ENCODE data around the gene NOTCH1. TPM values are rescaled to one million over a fixed set of nuclear protein-coding genes. Genes with fewer than 3 reads are reported as not detected.
A peak's percentile ranks its signal among the peaks of the same experiment; 100 is the strongest.

NOTCH1 gene
- total and polyA plus RNA-seq, 7 experiments from 2014 or later = 1.9 to 92.9 (median 52.0) TPM

GRCh38 chr9:136543280-136543679 lies 2.6 kb downstream of the NOTCH1 start:
- ATAC-seq (no peak), DNase-seq (peak in 5 of 9 donors; percentile 18 to 50 (median 42))
- Mint-ChIP-seq H3K27me3 (no peaks in the 10 kb centered on the region), H3K4me1 (peaks cover 19 to 66% (median 46%) of the 10 kb centered on the region in 7 donors), H3K4me3 (peak overlapping the region; percentile 78 to 95 (median 88)), H3K36me3 (peaks cover 0 to 8% (median 0%) of the 10 kb centered on the region in 5 donors), H3K9me3 (no peaks in the 10 kb centered on the region), H3K27ac (peak overlapping the region in 6 of 9 donors; percentile 58 to 83 (median 70))
- ChIA-PET CTCF (no interaction called here), POLR2A (interaction anchor here (1.2 kb wide), 1 partner anchor 10 kb away, joined by 8 read pairs; no protein-coding TSS in a partner anchor)
- Histone ChIP-seq H3K4me3 (ENCODE audit: low read length) (no peak overlapping the region), H3K4me1 (ENCODE audit: control insufficient read depth in 2 of 2, insufficient read depth in 2 of 2, low read length in 2 of 2) (peaks cover 44 to 53% of the 10 kb centered on the region in 2 donors), H3K36me3 (ENCODE audit: control insufficient read depth in 2 of 3, insufficient read depth in 3 of 3, low read length in 3 of 3) (peaks cover 0 to 20% (median 0%) of the 10 kb centered on the region in 3 experiments), H3K27ac (ENCODE audit: low read depth, low read length) (no peak overlapping the region), H3K9me3 (ENCODE audit: control insufficient read depth in 2 of 3, low read length in 3 of 3) (no peaks in the 10 kb centered on the region), H3K27me3 (ENCODE audit: control insufficient read depth in 2 of 2, insufficient read depth in 2 of 2, low read length in 2 of 2) (no peaks in the 10 kb centered on the region)
- intact Hi-C loops (cut with micrococcal nuclease) = loop anchor here in 1 of 2 donors (10.0 kb wide), 2 partner anchors 138 to 298 kb away; partner anchors contain the start of genes QSOX2 and SNAPC4

- H3K4me3 Mint-ChIP-seq = peak overlapping the region in 9 of 10 donors; percentile 78 to 95 (median 88)
- H3K36me3 Mint-ChIP-seq = peaks cover 0 to 8% (median 0%) of the 10 kb centered on the region in 5 donors
- no peaks in the 10 kb centered on the region for H3K9me3 ChIP-seq (ENCODE audit: control insufficient read depth in 2 of 3, low read length in 3 of 3)
- H3K4me1 Mint-ChIP-seq = peaks cover 19 to 72% (median 49%) of the 10 kb centered on the region in 7 donors
- H3K27me3 ChIP-seq (ENCODE audit: control insufficient read depth in 2 of 2, insufficient read depth in 2 of 2, low read length in 2 of 2) = no peaks in the 10 kb centered on the region
- no peak for ATAC-seq
- no peak overlapping the region for H3K27ac ChIP-seq (ENCODE audit: low read depth, low read length)
- intact Hi-C loops (cut with micrococcal nuclease) = loop anchor here in 1 of 2 donors (10.0 kb wide), 2 partner anchors 138 to 298 kb away; partner anchors contain the start of genes QSOX2 and SNAPC4
- H3K27ac Mint-ChIP-seq = peak overlapping the region in 6 of 9 donors; percentile 56 to 83 (median 63)
- no peak overlapping the region for H3K4me3 ChIP-seq (ENCODE audit: low read length)
- POLR2A ChIA-PET = interaction anchor here (0.9 kb wide), 1 partner anchor 10 kb away, joined by 4 read pairs; no protein-coding TSS in a partner anchor
- no peaks in the 10 kb centered on the region for H3K27me3 Mint-ChIP-seq
- H3K9me3 Mint-ChIP-seq = no peaks in the 10 kb centered on the region
- CTCF ChIA-PET = no interaction called here
- H3K36me3 ChIP-seq (ENCODE audit: control insufficient read depth in 2 of 3, insufficient read depth in 3 of 3, low read length in 3 of 3) = peaks cover 0 to 20% (median 0%) of the 10 kb centered on the region in 3 experiments
- DNase-seq = no peak
- H3K4me1 ChIP-seq (ENCODE audit: control insufficient read depth in 2 of 2, insufficient read depth in 2 of 2, low read length in 2 of 2) = peaks cover 52 to 61% of the 10 kb centered on the region in 2 donors
These were observed 3.4 kb downstream of the NOTCH1 start for GRCh38 chr9:136542241-136543040.

GRCh38 chr9:136541709-136542108 lies 4.1 kb downstream of the NOTCH1 start:
- Histone ChIP-seq H3K4me3 (ENCODE audit: low read length) (no peak overlapping the region), H3K27me3 (ENCODE audit: control insufficient read depth in 2 of 2, insufficient read depth in 2 of 2, low read length in 2 of 2) (no peaks in the 10 kb centered on the region), H3K9me3 (ENCODE audit: control insufficient read depth in 2 of 3, low read length in 3 of 3) (no peaks in the 10 kb centered on the region), H3K27ac (ENCODE audit: low read depth, low read length) (no peak overlapping the region), H3K36me3 (ENCODE audit: control insufficient read depth in 2 of 3, insufficient read depth in 3 of 3, low read length in 3 of 3) (peaks cover 0 to 20% (median 0%) of the 10 kb centered on the region in 3 experiments), H3K4me1 (ENCODE audit: control insufficient read depth in 2 of 2, insufficient read depth in 2 of 2, low read length in 2 of 2) (peaks cover 57 to 63% of the 10 kb centered on the region in 2 donors)
- Mint-ChIP-seq H3K9me3 (no peaks in the 10 kb centered on the region), H3K36me3 (peaks cover 0 to 11% (median 0%) of the 10 kb centered on the region in 5 donors), H3K27me3 (no peaks in the 10 kb centered on the region), H3K4me1 (peaks cover 24 to 73% (median 49%) of the 10 kb centered on the region in 7 donors), H3K27ac (peak overlapping the region in 3 of 9 donors; percentile 90 to 99 (median 96)), H3K4me3 (peak overlapping the region in 4 of 10 donors; percentile 13 to 78 (median 62))
- POLR2A ChIA-PET = interaction anchor here (0.7 to 1.4 kb wide), 3 partner anchors 9 to 132 kb away, joined by 3 to 4 read pairs (median 3); no protein-coding TSS in a partner anchor
- ATAC-seq (no peak), DNase-seq (no peak)
- intact Hi-C loops (cut with micrococcal nuclease) = loop anchor here in 1 of 2 donors (10.0 kb wide), 2 partner anchors 137 to 297 kb away; partner anchors contain the start of genes QSOX2 and SNAPC4
- CTCF ChIA-PET = no interaction called here

- H3K27ac Mint-ChIP-seq = peak overlapping the region in 8 of 9 donors; percentile 90 to 99 (median 99)
- ATAC-seq (no peak), DNase-seq (no peak)
- CTCF ChIA-PET = no interaction called here
- H3K36me3 Mint-ChIP-seq = peaks cover 0 to 11% (median 0%) of the 10 kb centered on the region in 5 donors
- H3K36me3 ChIP-seq (ENCODE audit: control insufficient read depth in 2 of 3, insufficient read depth in 3 of 3, low read length in 3 of 3) = peaks cover 0 to 20% (median 0%) of the 10 kb centered on the region in 3 experiments
- no peak overlapping the region for H3K4me3 ChIP-seq (ENCODE audit: low read length)
- POLR2A ChIA-PET = interaction anchor here (0.7 to 3.2 kb wide), 5 partner anchors 9 to 190 kb away, joined by 3 to 19 read pairs (median 3); no protein-coding TSS in a partner anchor
- peaks cover 24 to 73% (median 48%) of the 10 kb centered on the region in 7 donors for H3K4me1 Mint-ChIP-seq
- peaks cover 57 to 66% of the 10 kb centered on the region in 2 donors for H3K4me1 ChIP-seq (ENCODE audit: control insufficient read depth in 2 of 2, insufficient read depth in 2 of 2, low read length in 2 of 2)
- H3K27me3 ChIP-seq (ENCODE audit: control insufficient read depth in 2 of 2, insufficient read depth in 2 of 2, low read length in 2 of 2) = no peaks in the 10 kb centered on the region
- intact Hi-C loops (cut with micrococcal nuclease) = loop anchor here in 1 of 2 donors (10.0 kb wide), 2 partner anchors 136 to 296 kb away; partner anchors contain the start of genes QSOX2 and SNAPC4
- H3K9me3 Mint-ChIP-seq = no peaks in the 10 kb centered on the region
- H3K4me3 Mint-ChIP-seq = peak overlapping the region; percentile 20 to 81 (median 56)
- H3K27me3 Mint-ChIP-seq = no peaks in the 10 kb centered on the region
- peak overlapping the region; percentile 80 for H3K27ac ChIP-seq (ENCODE audit: low read depth, low read length)
- no peaks in the 10 kb centered on the region for H3K9me3 ChIP-seq (ENCODE audit: control insufficient read depth in 2 of 3, low read length in 3 of 3)
These were observed 4.7 kb downstream of the NOTCH1 start for GRCh38 chr9:136541179-136541578.

GRCh38 chr9:136539427-136540421 lies 6.1 kb downstream of the NOTCH1 start:
- peaks cover 0 to 11% (median 0%) of the 10 kb centered on the region in 5 donors for H3K36me3 Mint-ChIP-seq
- H3K4me3 Mint-ChIP-seq = peak overlapping the region; percentile 78 to 97 (median 85)
- Histone ChIP-seq H3K27me3 (ENCODE audit: control insufficient read depth in 2 of 2, insufficient read depth in 2 of 2, low read length in 2 of 2) (no peaks in the 10 kb centered on the region), H3K36me3 (ENCODE audit: control insufficient read depth in 2 of 3, insufficient read depth in 3 of 3, low read length in 3 of 3) (peaks cover 0 to 20% (median 0%) of the 10 kb centered on the region in 3 experiments), H3K9me3 (ENCODE audit: control insufficient read depth in 2 of 3, low read length in 3 of 3) (no peaks in the 10 kb centered on the region), H3K27ac (ENCODE audit: low read depth, low read length) (peak overlapping the region; percentile 80), H3K4me3 (ENCODE audit: low read length) (peak overlapping the region; percentile 65), H3K4me1 (ENCODE audit: control insufficient read depth in 2 of 2, insufficient read depth in 2 of 2, low read length in 2 of 2) (peaks cover 61 to 70% of the 10 kb centered on the region in 2 donors)
- intact Hi-C loops (cut with micrococcal nuclease) = loop anchor here (1.0 to 10.0 kb wide), 6 partner anchors 38 to 345 kb away; partner anchors contain the start of genes SNAPC4 (in 2 of the 2), QSOX2 (in 1 of the 2), SEC16A (in 1 of the 2) and TRAF2 (in 1 of the 2)
- peaks cover 24 to 73% (median 48%) of the 10 kb centered on the region in 7 donors for H3K4me1 Mint-ChIP-seq
- peak overlapping the region; percentile 90 to 99 (median 99) for H3K27ac Mint-ChIP-seq
- peak; percentile 50 to 92 (median 80) for DNase-seq
- ChIA-PET CTCF (interaction anchor here (1.1 to 3.6 kb wide), 3 partner anchors 10 to 54 kb away, joined by 8 to 17 read pairs (median 14); no protein-coding TSS in a partner anchor), POLR2A (interaction anchor here (1.4 to 3.2 kb wide), 6 partner anchors 9 to 188 kb away, joined by 5 to 19 read pairs (median 11); no protein-coding TSS in a partner anchor)
- H3K9me3 Mint-ChIP-seq = no peaks in the 10 kb centered on the region
- no peaks in the 10 kb centered on the region for H3K27me3 Mint-ChIP-seq
- ATAC-seq = peak; percentile 79

Data from naive thymus-derived CD4-positive, alpha-beta T cell (primary cell).